Neural cell (in vitro differentiated cells): ENCODE results near the gene MBD3. TPM values are rescaled to one million over a fixed set of nuclear protein-coding genes. Genes with fewer than 3 reads are reported as not detected.

Experiments
- H2AFZ ChIP-seq: fragments of 200-600, 300-800 bp; sonication (generic), shearing (Covaris generic); 2 replicates; pipeline ENCODE4 v1.6.0; 2014; ENCODE audit warnings: low read depth, mild to moderate bottlenecking, antibody characterized with exemption, low read length, moderate library complexity
- H3F3A ChIP-seq: fragments of 200-600 bp; shearing (Covaris generic); 2 replicates; pipeline ENCODE4 v1.6.1; 2016; ENCODE audit warnings: mild to moderate bottlenecking, moderate library complexity, mixed read lengths, antibody characterized with exemption, low read length; ENCODE audit not compliant: insufficient read depth, poor library complexity, severe bottlenecking
- H3K27ac ChIP-seq: fragments of 200-600, 300-800 bp; sonication (generic), shearing (Covaris generic); 2 replicates; pipeline ENCODE4 v1.5.1; 2014; ENCODE audit warnings: mild to moderate bottlenecking, low read length, moderate library complexity
- H3K27me3 ChIP-seq: fragments of 300-800, 200-600 bp; sonication (generic), shearing (Covaris generic); 2 replicates; pipeline ENCODE4 v1.6.0; 2014; ENCODE audit warnings: mild to moderate bottlenecking, low read depth, low read length, moderate library complexity; ENCODE audit not compliant: insufficient read depth
- H3K36me3 ChIP-seq: fragments of 300-800, 200-600 bp; sonication (generic), shearing (Covaris generic); 2 replicates; pipeline ENCODE4 v1.5.1; 2014; ENCODE audit warnings: mild to moderate bottlenecking, antibody characterized with exemption, low read length, moderate library complexity; ENCODE audit not compliant: insufficient read depth
- H3K4me2 ChIP-seq: fragments of 300-800, 200-600 bp; sonication (generic), shearing (Covaris generic); 2 replicates; pipeline ENCODE4 v1.6.0; 2014; ENCODE audit warnings: mild to moderate bottlenecking, low read length
- H3K4me3 ChIP-seq: fragments of 300-800, 200-600 bp; sonication (generic), shearing (Covaris generic); 2 replicates; pipeline ENCODE4 v1.5.1; 2014; ENCODE audit warnings: mild to moderate bottlenecking, low read length, moderate library complexity
- H3K79me2 ChIP-seq: fragments of 200-600 bp; shearing (Covaris generic); replicated peaks from 2 replicates; pipeline ENCODE4 v1.6.0; 2014; ENCODE audit warnings: mild to moderate bottlenecking, low read length, moderate library complexity; ENCODE audit not compliant: insufficient read depth
- H3K9ac ChIP-seq: fragments of 300-800, 200-600 bp; sonication (generic), shearing (Covaris generic); 2 replicates; pipeline ENCODE4 v1.6.1; 2016; ENCODE audit warnings: mild to moderate bottlenecking, low read length, mixed read lengths
- H3K9me2 ChIP-seq: fragments of 200-600 bp; shearing (Covaris generic); 2 replicates; pipeline ENCODE4 v1.6.1; 2016; ENCODE audit warnings: mild to moderate bottlenecking, low read length, mixed read lengths; ENCODE audit not compliant: insufficient read depth
- H3K9me3 ChIP-seq: fragments of 200-600, 300-800 bp; sonication (generic), shearing (Covaris generic); 2 replicates; pipeline ENCODE4 v1.6.1; 2016; ENCODE audit warnings: mild to moderate bottlenecking, mixed run types, low read length, moderate library complexity, mixed read lengths
- H4K20me1 ChIP-seq: fragments of 200-600 bp; shearing (Covaris generic); 2 replicates; pipeline ENCODE4 v1.6.1; 2016; ENCODE audit warnings: mild to moderate bottlenecking, mixed run types; ENCODE audit not compliant: insufficient read depth
- EP300 ChIP-seq: fragments of 450-650 bp; conservative IDR thresholded peaks from 2 replicates; pipeline ENCODE4 v1.6.1; 2014; ENCODE audit warnings: antibody characterized with exemption, mild to moderate bottlenecking, moderate library complexity; ENCODE audit not compliant: poor library complexity, severe bottlenecking
- EZH2 ChIP-seq: fragments of 200-600, 300-800 bp; shearing (Covaris generic), sonication (generic); IDR thresholded peaks from 2 replicates; pipeline ENCODE4 v1.6.1; 2014; ENCODE audit warnings: antibody characterized with exemption, low read length, borderline replicate concordance, mild to moderate bottlenecking; ENCODE audit not compliant: insufficient read depth, poor library complexity, severe bottlenecking
- MXI1 ChIP-seq: fragments of 450-650 bp; conservative IDR thresholded peaks from 2 replicates; pipeline ENCODE4 v1.6.1; 2014; ENCODE audit warnings: antibody characterized with exemption, mild to moderate bottlenecking; ENCODE audit not compliant: poor library complexity, severe bottlenecking
- POLR2AphosphoS5 ChIP-seq: IDR thresholded peaks from 2 replicates; pipeline ENCODE4 v1.6.1; 2012
- RAD21 ChIP-seq: fragments of 450-650 bp; conservative IDR thresholded peaks from 2 replicates; pipeline ENCODE4 v1.6.1; 2014; ENCODE audit warnings: antibody characterized with exemption, mild to moderate bottlenecking, moderate library complexity
- SMC3 ChIP-seq: fragments of 450-650 bp; conservative IDR thresholded peaks from 2 replicates; pipeline ENCODE4 v1.6.1; 2014; ENCODE audit warnings: antibody characterized with exemption, mild to moderate bottlenecking, moderate library complexity; ENCODE audit not compliant: poor library complexity
- TAF1 ChIP-seq: IDR thresholded peaks from 2 replicates; pipeline ENCODE4 v1.6.1; 2012; ENCODE audit warnings: low read depth
- polyA plus RNA-seq: library from polyadenylated mRNA; depleted of rRNA; stranded (reverse); fragments of >200 nt; gene quantifications from 2 replicates; pipeline ENCODE4 v1.2.3, GENCODE V29; 2014
- TF ChIP-seq, protein P1 (sequence below): IDR thresholded peaks from 2 replicates; pipeline ENCODE4 v1.6.1; 2012; ENCODE audit warnings: borderline replicate concordance
- TF ChIP-seq, protein P2 (sequence below): fragments of 450-650 bp; IDR thresholded peaks from 2 replicates; pipeline ENCODE4 v1.5.1; 2014; ENCODE audit warnings: antibody characterized with exemption, mild to moderate bottlenecking, moderate library complexity; ENCODE audit not compliant: poor library complexity, severe bottlenecking

MBD3 gene
- polyA plus RNA-seq, 1 donor from 2014 or later = 80.1 TPM

DNA sequence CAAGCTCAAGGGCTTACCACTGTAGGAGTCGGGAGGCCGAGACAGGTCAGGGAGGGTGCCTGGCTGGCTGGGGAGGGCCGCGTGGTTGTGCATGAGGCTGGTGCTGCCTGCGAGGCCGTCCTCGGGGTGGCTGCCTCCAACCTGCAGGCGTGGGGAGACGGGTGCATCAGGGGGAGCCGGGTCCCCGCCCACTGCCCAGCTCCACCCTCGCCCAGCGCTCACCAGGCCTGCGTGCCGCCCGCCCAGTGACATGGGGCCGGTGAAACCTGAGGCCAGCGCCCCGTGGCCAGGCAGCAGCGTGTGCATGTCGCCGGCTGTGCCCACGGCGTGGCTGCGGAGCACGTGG, 26.4 kb upstream of the MBD3 start:
- H2AFZ ChIP-seq = no peak overlapping the region
- H3K27ac ChIP-seq = no peak overlapping the region
- H3K9ac ChIP-seq = no peak overlapping the region
- H3K36me3 ChIP-seq = no peaks in the 10 kb centered on the region
- H3K9me2 ChIP-seq = no peaks in the 10 kb centered on the region
- no peak overlapping the region for H3K4me3 ChIP-seq
- no peak for TF ChIP-seq EZH2
- TF ChIP-seq, protein P1, sequence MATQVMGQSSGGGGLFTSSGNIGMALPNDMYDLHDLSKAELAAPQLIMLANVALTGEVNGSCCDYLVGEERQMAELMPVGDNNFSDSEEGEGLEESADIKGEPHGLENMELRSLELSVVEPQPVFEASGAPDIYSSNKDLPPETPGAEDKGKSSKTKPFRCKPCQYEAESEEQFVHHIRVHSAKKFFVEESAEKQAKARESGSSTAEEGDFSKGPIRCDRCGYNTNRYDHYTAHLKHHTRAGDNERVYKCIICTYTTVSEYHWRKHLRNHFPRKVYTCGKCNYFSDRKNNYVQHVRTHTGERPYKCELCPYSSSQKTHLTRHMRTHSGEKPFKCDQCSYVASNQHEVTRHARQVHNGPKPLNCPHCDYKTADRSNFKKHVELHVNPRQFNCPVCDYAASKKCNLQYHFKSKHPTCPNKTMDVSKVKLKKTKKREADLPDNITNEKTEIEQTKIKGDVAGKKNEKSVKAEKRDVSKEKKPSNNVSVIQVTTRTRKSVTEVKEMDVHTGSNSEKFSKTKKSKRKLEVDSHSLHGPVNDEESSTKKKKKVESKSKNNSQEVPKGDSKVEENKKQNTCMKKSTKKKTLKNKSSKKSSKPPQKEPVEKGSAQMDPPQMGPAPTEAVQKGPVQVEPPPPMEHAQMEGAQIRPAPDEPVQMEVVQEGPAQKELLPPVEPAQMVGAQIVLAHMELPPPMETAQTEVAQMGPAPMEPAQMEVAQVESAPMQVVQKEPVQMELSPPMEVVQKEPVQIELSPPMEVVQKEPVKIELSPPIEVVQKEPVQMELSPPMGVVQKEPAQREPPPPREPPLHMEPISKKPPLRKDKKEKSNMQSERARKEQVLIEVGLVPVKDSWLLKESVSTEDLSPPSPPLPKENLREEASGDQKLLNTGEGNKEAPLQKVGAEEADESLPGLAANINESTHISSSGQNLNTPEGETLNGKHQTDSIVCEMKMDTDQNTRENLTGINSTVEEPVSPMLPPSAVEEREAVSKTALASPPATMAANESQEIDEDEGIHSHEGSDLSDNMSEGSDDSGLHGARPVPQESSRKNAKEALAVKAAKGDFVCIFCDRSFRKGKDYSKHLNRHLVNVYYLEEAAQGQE = no peak
- TF ChIP-seq, protein P2, sequence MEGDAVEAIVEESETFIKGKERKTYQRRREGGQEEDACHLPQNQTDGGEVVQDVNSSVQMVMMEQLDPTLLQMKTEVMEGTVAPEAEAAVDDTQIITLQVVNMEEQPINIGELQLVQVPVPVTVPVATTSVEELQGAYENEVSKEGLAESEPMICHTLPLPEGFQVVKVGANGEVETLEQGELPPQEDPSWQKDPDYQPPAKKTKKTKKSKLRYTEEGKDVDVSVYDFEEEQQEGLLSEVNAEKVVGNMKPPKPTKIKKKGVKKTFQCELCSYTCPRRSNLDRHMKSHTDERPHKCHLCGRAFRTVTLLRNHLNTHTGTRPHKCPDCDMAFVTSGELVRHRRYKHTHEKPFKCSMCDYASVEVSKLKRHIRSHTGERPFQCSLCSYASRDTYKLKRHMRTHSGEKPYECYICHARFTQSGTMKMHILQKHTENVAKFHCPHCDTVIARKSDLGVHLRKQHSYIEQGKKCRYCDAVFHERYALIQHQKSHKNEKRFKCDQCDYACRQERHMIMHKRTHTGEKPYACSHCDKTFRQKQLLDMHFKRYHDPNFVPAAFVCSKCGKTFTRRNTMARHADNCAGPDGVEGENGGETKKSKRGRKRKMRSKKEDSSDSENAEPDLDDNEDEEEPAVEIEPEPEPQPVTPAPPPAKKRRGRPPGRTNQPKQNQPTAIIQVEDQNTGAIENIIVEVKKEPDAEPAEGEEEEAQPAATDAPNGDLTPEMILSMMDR = no peak
- no peak for TF ChIP-seq EP300
- no peak for TF ChIP-seq MXI1
- TF ChIP-seq POLR2AphosphoS5 = no peak
- TF ChIP-seq TAF1 = no peak
- TF ChIP-seq SMC3 = no peak
- no peak for TF ChIP-seq RAD21
- no peak overlapping the region for H3K4me2 ChIP-seq
- H4K20me1 ChIP-seq = no peaks in the 10 kb centered on the region
- H3K79me2 ChIP-seq = no peaks in the 10 kb centered on the region
- no peaks in the 10 kb centered on the region for H3K27me3 ChIP-seq
- no peaks in the 10 kb centered on the region for H3K9me3 ChIP-seq
- no peaks in the 10 kb centered on the region for H3F3A ChIP-seq

DNA sequence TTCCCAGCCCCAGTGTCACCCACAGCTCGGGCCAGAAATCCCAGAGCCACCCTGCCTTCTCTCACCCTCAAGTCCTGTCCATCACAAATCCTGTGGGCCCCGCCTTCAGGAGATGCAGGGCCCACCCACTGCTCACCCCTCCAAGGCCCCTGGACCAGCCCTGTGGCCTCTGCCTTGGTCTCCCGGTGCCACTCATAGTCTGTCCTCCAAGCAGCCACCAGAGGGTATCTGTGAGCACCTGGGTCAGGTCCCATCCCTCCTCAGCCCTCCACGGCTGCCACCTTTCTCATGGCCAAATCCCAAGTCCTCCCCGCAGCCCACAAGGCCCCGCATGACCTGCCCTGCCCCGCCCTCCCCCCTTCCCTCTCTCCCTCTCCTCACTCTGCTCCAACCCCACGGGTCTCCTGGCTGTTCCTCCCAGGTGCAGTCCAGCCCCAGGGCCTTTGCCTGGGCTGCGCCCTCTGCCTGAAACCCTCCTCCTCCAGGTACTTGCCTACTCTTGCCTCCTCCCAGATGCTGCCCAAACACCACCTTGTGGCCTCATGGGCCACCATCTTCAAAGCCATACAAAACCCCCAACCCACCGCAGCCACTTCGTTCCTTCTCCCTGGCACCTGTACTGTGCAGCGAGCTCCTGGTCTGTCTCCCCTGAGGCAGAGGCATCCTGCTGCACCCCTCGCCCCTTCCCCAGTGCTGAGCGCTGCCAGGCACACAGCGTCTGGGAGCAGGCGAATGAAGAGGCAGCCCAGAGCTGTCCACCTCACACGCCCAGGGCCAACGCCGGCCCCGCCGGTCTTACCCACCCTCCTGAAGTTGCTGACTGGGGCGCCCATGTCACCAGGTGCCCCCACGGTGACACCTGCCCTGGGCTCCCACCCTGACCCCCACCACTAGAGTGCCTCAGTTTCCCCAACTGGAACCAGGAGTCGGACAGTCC, 25.8 kb upstream of the MBD3 start:
- Histone ChIP-seq H3K9ac (no peak overlapping the region), H3K4me3 (no peak overlapping the region), H3K79me2 (no peaks in the 10 kb centered on the region), H3K9me3 (no peaks in the 10 kb centered on the region), H3K27me3 (no peaks in the 10 kb centered on the region), H2AFZ (no peak overlapping the region), H4K20me1 (no peaks in the 10 kb centered on the region), H3F3A (no peaks in the 10 kb centered on the region), H3K27ac (no peak overlapping the region), H3K9me2 (no peaks in the 10 kb centered on the region), H3K36me3 (no peaks in the 10 kb centered on the region), H3K4me2 (no peak overlapping the region)
- no peak for TF ChIP-seq POLR2AphosphoS5
- TF ChIP-seq RAD21 = peak; percentile 9
